Left cardiac atrium (tissue), 4 donors: Measurements from ENCODE around the gene NRCAM. TPM values are rescaled to one million over a fixed set of nuclear protein-coding genes. Genes with fewer than 3 reads are reported as not detected.

Source experiments
- ATAC-seq, 2 donors: fragments of 200-7000 bp; cut with Tn5 transposase; one replicate each; pipeline ENCODE4 v1.9.1; 2020; ENCODE audit warnings: mild to moderate bottlenecking in 2 of 2, moderate library complexity in 2 of 2
- DNase-seq: peaks from one replicate; pipeline ENCODE4 v3.0.0-alpha.2; 2020
- intact Hi-C, 2 donors: fragments of 100-400 bp; cut with DNase I; formaldehyde crosslinking; loops; one replicate each; pipeline versions ENCODE4 v1.14.1 to v1.15.1; 2022 to 2023
- total RNA-seq, 2 donors: library from RNA; stranded (reverse); fragmentation: NEBNext Ultra II Directional; extraction: Animal tissue kit (Norgen Biotek cat#: 25700); gene quantifications; one replicate each; pipeline ENCODE4 v1.2.1, GENCODE V29; 2021
- donor health status: DM: no; HTN: yes; CAD: no.
- donor health status: DM: no; HTN: yes; CAD: no; lungs with severe emphysema.
- donor health status: DM: yes; HTN: yes; CAD: no.
- donor health status: Dilated cardiomyopathy.

NRCAM gene
- total RNA-seq, 2 donors from 2014 or later: 0.47 to 3.4 TPM

DNA sequence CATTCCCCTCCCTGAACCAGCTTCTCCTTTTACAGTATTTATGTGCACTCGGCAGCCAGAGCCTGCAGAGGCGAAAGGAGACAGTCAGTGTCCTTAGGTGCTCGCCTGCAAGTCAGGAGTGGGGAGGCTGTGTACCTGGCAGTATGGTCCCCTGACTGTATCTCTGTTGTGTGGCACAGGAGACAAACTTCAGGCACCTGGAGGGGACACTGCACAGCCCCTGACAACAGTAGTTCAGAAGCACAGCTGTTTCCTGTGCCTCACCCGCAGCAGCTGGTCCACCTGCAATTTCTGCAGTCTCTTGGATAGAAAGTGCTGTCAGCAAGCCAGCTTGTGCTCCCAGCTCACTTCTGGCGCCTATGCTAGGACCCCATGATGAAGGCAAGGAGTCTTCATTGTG is 252.7 kb downstream of the NRCAM start:
- ATAC-seq: no peak
- intact Hi-C loops: no loop called here
- no peak for DNase-seq

DNA sequence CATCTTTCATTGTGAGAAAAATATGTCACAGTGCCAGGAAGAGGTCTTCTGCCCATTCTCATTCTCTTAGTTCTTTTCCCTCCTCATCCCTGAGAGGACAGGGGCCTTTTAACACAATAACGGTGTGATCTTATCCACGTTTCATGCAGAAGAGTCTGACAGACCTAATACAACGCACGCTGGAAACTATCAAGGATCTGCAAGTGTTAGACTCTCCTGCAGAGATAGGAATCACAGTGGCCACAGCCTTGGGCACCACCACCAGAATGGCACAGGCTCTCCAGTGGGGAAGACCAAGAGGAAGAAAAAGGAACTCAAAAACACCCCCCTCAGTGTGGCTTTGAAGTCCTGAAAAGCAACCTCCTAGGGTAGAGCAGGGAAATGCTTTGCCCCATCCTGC is 253.5 kb downstream of the NRCAM start:
- ATAC-seq: no peak
- no peak for DNase-seq
- intact Hi-C loops: no loop called here

DNA sequence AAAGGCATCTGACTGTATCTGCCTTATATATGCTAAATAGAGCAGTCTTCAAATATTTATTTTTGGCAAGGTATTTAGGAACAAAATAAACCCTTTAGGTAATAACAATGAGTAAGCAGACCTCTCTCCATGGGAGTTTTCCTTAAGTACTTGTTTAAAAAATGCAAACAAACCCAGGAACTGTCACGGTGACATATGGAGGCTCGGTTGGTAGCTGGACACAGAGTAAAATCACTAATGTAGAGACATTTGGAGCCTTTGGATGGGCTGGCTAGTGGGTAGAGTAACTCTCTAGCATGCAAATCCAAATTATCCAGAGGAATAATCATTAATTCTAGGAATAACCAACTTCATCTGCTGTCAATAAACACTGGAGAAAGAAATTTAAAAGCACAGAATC is 254.5 kb downstream of the NRCAM start:
- intact Hi-C loops: no loop called here
- no peak for DNase-seq
- no peak for ATAC-seq

DNA sequence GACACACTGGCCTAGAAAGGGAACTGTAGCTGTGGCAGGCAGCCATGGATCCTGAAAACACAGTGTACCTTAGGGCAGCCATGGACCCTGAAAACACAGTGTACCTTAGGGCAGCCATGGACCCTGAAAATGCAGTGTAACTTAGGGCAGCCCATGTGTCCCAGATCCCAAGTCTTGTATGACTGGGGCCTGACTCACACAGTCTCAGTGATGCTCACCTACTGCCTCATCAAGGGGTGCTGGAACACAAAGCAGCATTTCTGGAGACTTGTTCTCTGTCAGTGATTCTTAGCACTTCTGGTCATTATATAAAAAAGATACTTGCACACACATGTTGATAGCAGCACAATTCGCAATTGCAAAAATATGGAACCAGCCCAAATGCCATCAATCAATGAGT is 255.9 kb downstream of the NRCAM start:
- intact Hi-C loops: no loop called here
- ATAC-seq: no peak
- no peak for DNase-seq

DNA sequence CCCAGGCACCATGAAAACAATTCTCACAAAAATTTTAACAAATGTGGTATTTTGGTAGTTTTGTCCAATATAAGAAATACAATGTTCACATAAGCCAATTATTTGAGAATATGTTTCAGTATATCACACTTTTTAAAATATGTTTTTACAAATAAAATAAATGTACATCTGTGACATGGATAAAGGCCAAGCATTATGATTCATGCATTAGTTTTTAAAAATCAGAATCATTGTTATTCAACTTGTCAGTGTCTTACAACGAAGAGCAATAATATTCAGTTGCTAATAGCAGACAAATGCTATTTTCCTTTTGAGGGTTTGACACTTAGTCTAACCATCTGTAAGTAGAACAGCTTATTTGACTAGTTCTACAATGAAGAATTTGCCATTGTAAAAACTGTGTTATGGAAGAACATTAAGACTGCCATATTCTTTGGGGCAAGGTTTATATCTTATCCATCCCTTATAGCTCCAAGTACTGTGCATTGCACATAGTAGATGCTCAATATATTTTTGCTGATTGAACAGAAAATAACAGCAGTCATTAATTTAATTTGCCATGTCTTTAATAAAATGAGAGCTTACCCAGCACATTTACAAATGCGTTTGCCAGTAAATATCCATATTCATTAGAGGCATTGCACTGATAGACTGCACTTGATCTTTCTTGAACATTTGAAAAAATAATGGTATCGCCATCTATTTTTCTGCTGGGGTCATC is 258.7 kb downstream of the NRCAM start:
- DNase-seq: no peak
- ATAC-seq: no peak
- intact Hi-C loops: no loop called here

DNA sequence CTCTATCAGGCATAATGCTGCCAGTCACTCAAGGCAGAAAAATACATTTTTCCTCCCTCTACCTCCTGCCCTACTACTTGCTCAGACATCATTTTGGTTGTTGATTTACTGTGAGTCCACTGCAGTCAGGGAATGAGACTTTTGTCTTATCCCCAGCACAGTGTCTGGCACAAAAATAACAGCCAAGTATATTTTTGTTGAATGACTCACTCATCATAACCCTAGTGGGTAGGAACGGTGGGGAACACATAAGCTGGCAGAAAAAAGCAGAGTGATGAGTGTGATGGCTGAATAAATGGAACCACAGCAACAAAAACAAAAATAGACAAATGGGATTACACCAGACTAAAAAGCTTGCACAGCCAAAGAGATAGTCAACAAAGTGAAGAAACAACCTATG is 260.2 kb downstream of the NRCAM start:
- no peak for ATAC-seq
- intact Hi-C loops: no loop called here

DNA sequence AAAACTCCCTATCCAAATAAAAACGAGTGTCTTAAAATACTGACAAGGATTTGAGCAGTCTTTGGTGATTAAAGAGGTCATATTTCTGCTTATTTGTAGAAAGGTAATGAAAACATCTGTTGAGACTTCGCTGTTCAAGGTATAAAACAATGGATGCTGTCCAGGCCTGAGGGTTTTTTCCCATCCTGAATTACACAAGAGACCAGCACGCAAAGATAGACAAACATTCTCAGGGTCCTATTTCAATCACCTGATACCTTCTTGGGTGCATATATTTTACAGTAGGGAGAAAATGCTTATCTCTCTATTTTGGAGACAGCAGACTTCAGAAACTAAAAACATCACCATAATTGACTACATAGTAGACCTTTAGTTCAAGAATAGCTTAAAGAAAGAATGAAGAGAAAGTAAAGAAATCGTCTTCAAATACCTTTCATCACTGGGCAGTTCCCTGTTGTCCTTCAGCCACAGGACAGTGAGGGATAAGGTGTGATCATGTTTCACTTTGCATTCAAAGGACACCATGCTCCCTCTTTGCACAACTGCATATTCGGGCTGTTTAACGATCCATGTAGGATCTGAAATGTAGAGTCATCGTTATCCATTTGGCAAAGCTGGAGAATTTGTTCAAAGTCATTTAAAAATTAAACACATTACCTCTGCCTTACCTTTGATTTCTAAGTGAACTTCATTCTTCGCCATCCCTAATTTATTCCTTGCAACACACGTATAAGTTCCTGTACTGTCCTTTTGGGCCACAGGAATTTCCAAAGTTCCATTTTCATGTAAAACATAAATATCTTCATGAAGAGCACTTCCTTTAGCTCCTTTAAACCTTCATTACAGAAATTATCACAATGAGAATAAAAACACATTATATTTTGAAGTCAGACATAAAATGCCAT is 262.4 kb downstream of the NRCAM start:
- DNase-seq: no peak
- intact Hi-C loops: no loop called here
- no peak for ATAC-seq

More for the DNA sequence above, 260.2 kb downstream of the NRCAM start:
- no peak for DNase-seq

DNA sequence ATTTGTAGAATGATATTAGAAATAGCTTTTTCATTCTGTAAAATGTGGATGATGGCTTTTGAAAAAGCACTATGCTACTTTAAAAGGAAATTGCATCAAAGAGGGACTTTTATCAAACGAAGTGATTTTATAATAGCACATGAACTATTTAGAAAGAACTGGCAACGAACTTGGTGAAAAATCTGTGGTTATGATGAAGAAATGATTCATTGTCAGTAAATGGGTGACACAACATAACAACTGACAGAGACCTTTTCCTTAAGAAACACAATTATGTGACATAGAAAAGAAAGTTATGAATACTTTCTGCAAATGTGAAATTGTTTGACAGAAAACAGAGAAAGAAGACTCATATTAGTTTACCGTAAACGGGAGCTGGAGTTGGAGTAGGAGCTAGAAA is 265.3 kb downstream of the NRCAM start:
- intact Hi-C loops: no loop called here
- ATAC-seq: no peak
- DNase-seq: no peak

DNA sequence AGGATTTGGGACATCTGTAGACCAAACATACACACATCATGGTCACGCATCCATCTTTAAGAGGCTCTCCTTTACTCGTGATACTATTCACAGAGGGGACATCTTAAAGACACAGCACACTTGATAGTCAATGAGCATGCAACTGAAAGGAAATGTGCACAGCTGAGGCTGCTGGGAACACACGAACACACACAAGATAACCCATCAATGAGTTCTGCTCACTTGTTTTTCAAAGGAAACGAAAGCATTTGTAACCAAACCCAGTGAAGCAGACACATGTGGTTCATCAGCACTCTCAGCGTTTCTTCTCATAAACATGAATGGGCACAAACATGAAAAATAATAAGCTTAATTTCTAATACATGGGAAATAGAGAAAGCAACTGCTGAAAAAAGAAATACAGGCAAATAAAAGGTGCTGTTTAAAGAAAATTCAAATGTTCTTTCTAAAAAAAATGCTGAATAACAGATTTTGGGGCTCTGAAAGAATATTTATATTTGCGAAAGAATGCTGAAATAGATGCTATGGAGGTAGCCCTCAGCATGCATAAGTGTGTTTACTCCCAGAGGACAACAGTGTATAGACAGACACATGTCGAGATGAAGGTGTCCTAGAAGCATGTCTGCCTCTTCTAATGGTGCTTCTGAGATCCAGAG is 266.4 kb downstream of the NRCAM start:
- intact Hi-C loops: loop anchor here (10.0 kb wide), 2 partner anchors 275 to 305 kb away; no protein-coding TSS in a partner anchor
- DNase-seq (no peak), ATAC-seq (no peak)

DNA sequence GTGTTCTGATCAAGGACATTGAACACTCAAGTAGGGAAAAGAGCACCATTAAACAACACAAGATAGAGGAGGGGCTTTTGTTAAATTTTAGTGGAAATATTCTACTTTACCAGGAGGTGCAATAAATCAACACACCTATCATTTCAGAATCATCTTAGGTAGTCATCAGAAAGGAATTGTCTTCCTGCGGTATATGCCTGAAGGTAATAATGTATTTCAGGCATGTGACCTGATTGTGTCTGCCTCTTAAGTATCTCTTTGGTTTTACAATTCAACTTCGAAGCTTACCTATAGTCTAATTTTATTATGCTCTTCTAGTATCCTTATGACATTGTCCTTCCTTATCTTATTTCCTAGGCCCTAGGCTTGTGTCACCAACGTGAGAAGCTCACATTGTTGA is 267.5 kb downstream of the NRCAM start:
- DNase-seq (no peak), ATAC-seq (no peak)
- intact Hi-C loops: loop anchor here (10.0 kb wide), 2 partner anchors 276 to 306 kb away; no protein-coding TSS in a partner anchor

DNA sequence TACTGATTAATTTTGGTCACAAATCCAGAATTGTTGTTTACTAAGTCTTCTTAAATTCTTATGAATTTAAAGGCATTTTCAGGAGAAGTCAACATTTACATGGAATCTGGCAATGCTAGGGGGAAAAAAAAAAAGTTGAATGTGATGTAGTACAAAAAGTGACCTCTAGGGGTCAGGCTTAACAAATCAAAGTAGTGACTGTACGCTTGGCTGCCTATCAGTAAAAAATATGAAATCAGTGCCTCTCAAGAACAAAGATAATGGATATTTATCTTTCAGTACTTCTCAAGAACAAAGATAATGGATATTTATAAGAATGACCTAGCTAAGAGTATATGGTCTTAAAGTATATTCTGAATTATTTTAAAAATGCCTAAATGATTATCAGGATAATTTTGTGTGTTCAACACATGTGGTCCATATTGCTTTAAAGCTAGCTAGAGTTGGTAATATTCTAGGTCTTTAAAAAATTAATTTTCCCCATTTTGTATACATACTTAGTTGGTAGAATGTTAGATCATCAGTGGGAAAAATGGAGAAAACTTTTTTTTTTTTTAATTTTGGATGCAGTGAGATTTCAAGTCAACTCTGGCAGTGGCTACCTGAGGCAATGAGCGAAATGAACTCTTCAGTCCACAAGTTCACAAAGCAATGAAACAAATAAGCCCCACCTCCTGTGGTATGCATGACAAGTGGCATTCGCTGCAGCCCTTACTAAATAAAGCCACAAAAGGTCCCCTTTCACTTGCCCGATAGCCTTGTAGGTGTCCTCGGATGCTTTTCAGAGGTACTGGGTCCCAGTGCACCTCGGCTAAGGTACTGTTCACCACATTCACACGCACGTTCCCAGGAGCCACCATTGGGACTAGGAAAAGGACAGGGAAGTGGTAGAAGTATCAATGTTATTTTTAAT is 274.9 kb downstream of the NRCAM start:
- DNase-seq (no peak), ATAC-seq (peak; percentile 30 to 46)
- intact Hi-C loops: loop anchor here (5.0 to 10.0 kb wide), 3 partner anchors 283 to 316 kb away; no protein-coding TSS in a partner anchor

DNA sequence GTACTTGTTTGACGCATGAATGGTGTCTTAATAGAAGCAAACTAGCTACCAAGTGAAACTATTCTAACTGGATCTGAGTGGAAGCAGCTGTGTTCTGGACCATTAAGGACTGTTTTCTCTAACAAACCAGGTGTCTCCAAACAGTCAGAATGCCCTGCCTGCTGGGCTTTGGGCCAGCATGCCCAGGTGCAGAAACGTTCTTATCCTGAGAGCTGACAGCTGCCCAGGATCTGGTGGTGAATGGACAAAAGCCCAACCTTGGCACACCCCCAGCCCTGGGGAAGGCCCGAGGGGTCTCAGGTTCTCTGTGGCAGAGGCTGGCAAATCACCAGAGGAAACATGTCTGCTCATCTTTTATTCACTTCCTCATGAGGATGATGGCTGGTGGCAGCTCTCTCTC is 277.8 kb downstream of the NRCAM start:
- ATAC-seq (no peak), DNase-seq (no peak)
- intact Hi-C loops: no loop called here

DNA sequence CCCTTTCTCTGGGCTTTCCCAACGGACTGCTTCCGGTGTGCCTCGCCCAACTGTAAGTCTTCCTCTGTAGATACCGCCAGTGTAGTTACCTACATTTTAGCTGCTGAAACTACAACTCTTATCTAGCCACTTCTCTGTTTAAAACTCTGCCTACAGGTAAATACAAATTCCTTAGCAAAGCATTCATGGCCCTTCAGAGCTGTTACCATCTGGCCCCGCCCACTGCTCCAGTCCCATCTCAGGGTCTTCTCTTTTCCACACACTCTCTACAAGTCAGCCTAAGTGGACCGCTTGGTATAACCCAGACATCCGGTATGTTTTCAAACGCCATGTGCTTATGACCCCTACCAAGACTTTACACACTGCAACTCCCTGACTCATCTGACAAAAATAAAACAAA is 285.1 kb downstream of the NRCAM start:
- intact Hi-C loops: no loop called here
- no peak for DNase-seq
- no peak for ATAC-seq

DNA sequence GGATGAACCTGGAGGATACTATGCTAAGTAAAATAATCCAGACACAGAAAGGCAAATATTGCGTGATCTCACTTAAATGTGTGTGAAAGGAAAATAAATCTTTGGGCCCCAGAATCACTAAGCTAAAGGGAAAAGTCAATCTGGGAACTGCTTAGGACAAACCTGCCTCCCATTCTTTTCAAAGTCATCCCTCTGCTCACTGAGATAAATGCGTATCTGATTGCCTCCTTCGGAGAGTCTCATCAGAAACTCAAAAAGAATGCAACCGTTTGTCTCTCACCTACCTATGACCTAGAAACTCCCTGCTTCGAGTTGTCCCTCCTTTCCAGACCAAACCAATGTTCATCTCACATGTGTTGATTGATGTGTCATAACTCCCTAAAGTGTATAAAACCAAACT is 286.0 kb downstream of the NRCAM start:
- intact Hi-C loops: no loop called here
- DNase-seq: no peak

DNA sequence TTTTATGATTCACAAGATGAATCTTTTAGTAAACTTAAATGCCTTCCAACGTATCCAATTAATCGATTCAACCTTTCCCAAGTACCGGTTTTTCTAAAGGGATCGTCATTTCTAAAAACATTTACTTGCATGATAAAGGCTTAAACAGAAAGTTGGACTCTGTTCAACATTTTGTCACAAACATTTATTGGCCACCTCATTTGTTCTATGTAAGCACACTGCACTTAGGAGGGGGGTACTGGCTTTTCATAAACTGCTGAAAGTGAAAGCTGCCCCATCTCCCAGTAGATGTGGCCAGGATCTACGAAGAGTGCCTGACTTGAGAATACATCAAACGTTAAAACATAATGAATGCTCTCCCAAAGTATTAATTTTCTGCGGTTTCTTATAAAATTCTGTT is 288.8 kb downstream of the NRCAM start:
- ATAC-seq (no peak), DNase-seq (no peak)
- intact Hi-C loops: no loop called here

More for the DNA sequence above, 286.0 kb downstream of the NRCAM start:
- no peak for ATAC-seq

DNA sequence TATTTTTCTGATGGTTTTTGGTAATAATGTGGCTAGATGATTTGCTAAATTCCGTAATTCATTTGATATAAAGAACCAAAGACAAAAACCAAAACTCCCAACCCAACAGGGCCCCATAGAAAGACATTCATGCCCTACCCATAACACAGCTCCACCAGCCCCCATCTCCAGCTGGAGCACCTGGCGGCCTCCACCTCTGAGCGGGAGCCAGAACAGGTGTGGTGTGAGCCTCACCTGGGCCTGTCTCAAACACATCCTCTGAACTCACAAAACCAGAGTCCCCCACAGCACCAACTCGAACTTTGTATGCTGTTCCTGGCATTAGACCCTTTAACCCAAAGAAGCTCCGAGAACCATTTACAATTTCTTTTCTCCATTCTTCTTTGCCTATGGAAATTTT is 289.5 kb downstream of the NRCAM start:
- no peak for ATAC-seq
- intact Hi-C loops: no loop called here
- DNase-seq: no peak

DNA sequence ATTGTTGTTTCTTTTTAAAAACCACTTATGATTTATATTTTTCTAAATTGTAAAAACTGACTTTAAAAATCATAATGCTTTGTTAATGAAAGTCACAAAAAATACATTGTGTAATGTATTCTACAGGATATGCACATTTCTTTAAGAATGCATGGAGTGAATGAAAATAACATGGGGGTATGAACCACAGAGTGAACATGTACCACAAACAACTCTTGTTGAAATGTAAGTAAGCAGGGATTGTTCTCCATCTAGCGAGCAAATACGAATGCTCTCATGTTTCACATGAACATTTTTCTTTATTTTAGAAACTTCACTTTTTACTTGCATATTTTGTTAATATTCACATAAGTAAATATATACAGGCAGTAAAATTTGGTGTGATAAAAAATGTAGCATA is 290.5 kb downstream of the NRCAM start:
- ATAC-seq: no peak
- intact Hi-C loops: no loop called here
- no peak for DNase-seq

DNA sequence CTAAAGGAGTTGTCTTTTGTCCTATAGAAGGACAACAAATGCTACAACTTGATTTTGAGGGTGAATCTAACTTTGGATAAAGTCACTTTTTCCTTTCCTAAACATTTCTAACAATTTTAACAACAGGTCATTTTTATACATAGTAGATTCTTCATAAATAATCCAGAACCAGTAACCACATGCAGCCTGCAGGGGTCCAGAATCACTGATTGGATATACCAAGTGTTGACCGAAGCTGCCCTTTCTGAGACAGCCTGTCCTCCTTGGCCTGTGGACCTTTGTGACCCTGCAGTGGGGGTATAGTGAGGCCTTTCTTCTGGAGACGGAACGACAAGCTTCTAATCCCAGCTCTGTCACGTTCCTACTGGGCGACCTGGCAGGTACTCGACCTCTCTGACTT is 291.3 kb downstream of the NRCAM start:
- DNase-seq (no peak), ATAC-seq (no peak)
- intact Hi-C loops: no loop called here

DNA sequence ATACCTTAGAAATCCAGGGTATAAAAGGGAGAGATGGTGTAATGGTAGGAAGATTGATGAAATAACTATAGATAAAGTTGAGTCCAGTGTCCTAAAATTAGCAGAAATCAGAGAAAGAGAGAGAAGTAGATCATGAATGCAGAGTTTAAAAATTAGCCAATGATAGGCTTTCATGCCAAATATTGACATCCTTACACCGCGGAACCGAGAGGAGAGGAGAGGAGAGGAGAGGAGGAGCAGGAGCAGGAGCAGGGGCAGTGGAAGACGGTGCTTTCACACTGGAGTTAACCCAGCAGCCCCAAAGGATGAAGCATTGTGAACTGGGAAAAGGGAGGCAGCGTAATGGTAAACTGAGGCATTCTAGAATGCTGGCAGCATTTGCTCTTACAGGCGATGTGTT is 291.9 kb downstream of the NRCAM start:
- no peak for ATAC-seq
- no peak for DNase-seq
- intact Hi-C loops: no loop called here
